ENCODE measurements around the gene SETD1B. TPM values are rescaled to one million over a fixed set of nuclear protein-coding genes. Genes with fewer than 3 reads are reported as not detected.
"Not testable (repeated sequence)": the region's sequence is repeated elsewhere in the genome, so short reads cannot be mapped to it uniquely, and the experiment has no call there.

The SETD1B gene
- total RNA-seq, 1 donor = 5.8 TPM

GRCh38 chr12:121843236-121843982 is 39.6 kb downstream of the SETD1B start:
- H2AFZ ChIP-seq (ENCODE audit: low read length) = no peak overlapping the region
- no peak overlapping the region for H3K4me2 ChIP-seq (ENCODE audit: insufficient read depth, low read length)
- H3K27ac ChIP-seq (ENCODE audit: low read depth, low read length) = no peak overlapping the region
- no peaks in the 10 kb centered on the region for H3K36me3 ChIP-seq (ENCODE audit: insufficient read depth, low read length)
- H3K9me3 ChIP-seq (ENCODE audit: low read depth, low read length) = no peaks in the 10 kb centered on the region
- H4K20me1 ChIP-seq (ENCODE audit: insufficient read depth, low read length) = no peaks in the 10 kb centered on the region
- H3K4me3 ChIP-seq (ENCODE audit: insufficient read depth, low read length) = no peak overlapping the region
- no peaks in the 10 kb centered on the region for H3K27me3 ChIP-seq (ENCODE audit: insufficient read depth, low read length)
- no peak for DNase-seq (ENCODE audit: insufficient read length, low spot score, missing footprints)
- H3K4me1 ChIP-seq (ENCODE audit: insufficient read depth, low read length) = peaks cover 3% of the 10 kb centered on the region
- H3K79me2 ChIP-seq (ENCODE audit: insufficient read depth, low read length) = no peaks in the 10 kb centered on the region
- no peak for TF ChIP-seq CTCF (IDR thresholded peaks at IDR 0.05; ENCODE audit: extremely low read depth, low read depth, low read length)

- Histone ChIP-seq H2AFZ (ENCODE audit: low read length) (no peak overlapping the region), H4K20me1 (ENCODE audit: insufficient read depth, low read length) (no peaks in the 10 kb centered on the region), H3K9me3 (ENCODE audit: low read depth, low read length) (no peaks in the 10 kb centered on the region), H3K27ac (ENCODE audit: low read depth, low read length) (no peak overlapping the region), H3K4me2 (ENCODE audit: insufficient read depth, low read length) (no peak overlapping the region), H3K4me3 (ENCODE audit: insufficient read depth, low read length) (no peak overlapping the region), H3K79me2 (ENCODE audit: insufficient read depth, low read length) (no peaks in the 10 kb centered on the region), H3K27me3 (ENCODE audit: insufficient read depth, low read length) (no peaks in the 10 kb centered on the region), H3K4me1 (ENCODE audit: insufficient read depth, low read length) (no peaks in the 10 kb centered on the region), H3K36me3 (ENCODE audit: insufficient read depth, low read length) (no peaks in the 10 kb centered on the region)
- peak; percentile 36 for DNase-seq (ENCODE audit: insufficient read length, low spot score, missing footprints)
- TF ChIP-seq CTCF (IDR thresholded peaks at IDR 0.05; ENCODE audit: extremely low read depth, low read depth, low read length) = no peak
These were observed 41.9 kb downstream of the SETD1B start for GRCh38 chr12:121845701-121846100.

- Histone ChIP-seq H3K4me2 (ENCODE audit: insufficient read depth, low read length) (no peak overlapping the region), H3K9me3 (ENCODE audit: low read depth, low read length) (no peaks in the 10 kb centered on the region), H3K79me2 (ENCODE audit: insufficient read depth, low read length) (no peaks in the 10 kb centered on the region), H4K20me1 (ENCODE audit: insufficient read depth, low read length) (no peaks in the 10 kb centered on the region), H3K27me3 (ENCODE audit: insufficient read depth, low read length) (no peaks in the 10 kb centered on the region), H3K4me3 (ENCODE audit: insufficient read depth, low read length) (no peak overlapping the region), H3K36me3 (ENCODE audit: insufficient read depth, low read length) (no peaks in the 10 kb centered on the region), H3K4me1 (ENCODE audit: insufficient read depth, low read length) (no peaks in the 10 kb centered on the region), H3K27ac (ENCODE audit: low read depth, low read length) (no peak overlapping the region), H2AFZ (ENCODE audit: low read length) (no peak overlapping the region)
- TF ChIP-seq CTCF (IDR thresholded peaks at IDR 0.05; ENCODE audit: extremely low read depth, low read depth, low read length) = no peak
- DNase-seq (ENCODE audit: insufficient read length, low spot score, missing footprints) = no peak
These were observed 45.4 kb downstream of the SETD1B start for GRCh38 chr12:121849211-121849610.

- Histone ChIP-seq H3K4me2 (ENCODE audit: insufficient read depth, low read length) (no peak overlapping the region), H3K27ac (ENCODE audit: low read depth, low read length) (no peak overlapping the region)
- no peak for TF ChIP-seq CTCF (IDR thresholded peaks at IDR 0.05; ENCODE audit: extremely low read depth, low read depth, low read length)
These were observed 45.9 kb downstream of the SETD1B start for GRCh38 chr12:121849665-121850064.

GRCh38 chr12:121852392-121852791 is 48.6 kb downstream of the SETD1B start:
- H3K79me2 ChIP-seq (ENCODE audit: insufficient read depth, low read length); H2AFZ ChIP-seq (ENCODE audit: low read length); H4K20me1 ChIP-seq (ENCODE audit: insufficient read depth, low read length); H3K9me3 ChIP-seq (ENCODE audit: low read depth, low read length); H3K4me3 ChIP-seq (ENCODE audit: insufficient read depth, low read length); H3K27me3 ChIP-seq (ENCODE audit: insufficient read depth, low read length); H3K4me2 ChIP-seq (ENCODE audit: insufficient read depth, low read length); DNase-seq (ENCODE audit: insufficient read length, low spot score, missing footprints); H3K27ac ChIP-seq (ENCODE audit: low read depth, low read length); H3K36me3 ChIP-seq (ENCODE audit: insufficient read depth, low read length); H3K4me1 ChIP-seq (ENCODE audit: insufficient read depth, low read length): not testable (repeated sequence)

More at GRCh38 chr12:121849665-121850064, 45.9 kb downstream of the SETD1B start:
- no peak overlapping the region for H2AFZ ChIP-seq (ENCODE audit: low read length)
- no peaks in the 10 kb centered on the region for H3K36me3 ChIP-seq (ENCODE audit: insufficient read depth, low read length)
- H3K4me1 ChIP-seq (ENCODE audit: insufficient read depth, low read length) = no peaks in the 10 kb centered on the region
- no peaks in the 10 kb centered on the region for H3K79me2 ChIP-seq (ENCODE audit: insufficient read depth, low read length)
- H3K4me3 ChIP-seq (ENCODE audit: insufficient read depth, low read length) = no peak overlapping the region
- DNase-seq (ENCODE audit: insufficient read length, low spot score, missing footprints) = no peak
- no peaks in the 10 kb centered on the region for H4K20me1 ChIP-seq (ENCODE audit: insufficient read depth, low read length)
- no peaks in the 10 kb centered on the region for H3K27me3 ChIP-seq (ENCODE audit: insufficient read depth, low read length)
- H3K9me3 ChIP-seq (ENCODE audit: low read depth, low read length) = no peaks in the 10 kb centered on the region
